ENCODE measurements around the gene RHOBTB3.
"Not testable (repeated sequence)": the region's sequence is repeated elsewhere in the genome, so short reads cannot be mapped to it uniquely, and the experiment has no call there.

Gene RHOBTB3

GRCh38 chr5:95804736-95805539 lies 73.8 kb downstream of the RHOBTB3 start:
- no peak for DNase-seq

GRCh38 chr5:95806687-95807086 lies 75.6 kb downstream of the RHOBTB3 start:
- no peak for DNase-seq

GRCh38 chr5:95808013-95808685 lies 77.0 kb downstream of the RHOBTB3 start:
- no peak for DNase-seq

- peak; percentile 9 to 57 (median 38) for DNase-seq
These were observed 77.7 kb downstream of the RHOBTB3 start for GRCh38 chr5:95808686-95809413.

GRCh38 chr5:95809414-95809960 lies 78.4 kb downstream of the RHOBTB3 start:
- DNase-seq, result no peak

GRCh38 chr5:95810305-95811125 lies 79.4 kb downstream of the RHOBTB3 start:
- no peak for DNase-seq

GRCh38 chr5:95811126-95811423 lies 79.9 kb downstream of the RHOBTB3 start:
- DNase-seq, result not testable (repeated sequence)

- DNase-seq, result not testable (repeated sequence)
These were observed 80.4 kb downstream of the RHOBTB3 start for GRCh38 chr5:95811461-95812073.

GRCh38 chr5:95812074-95812471 lies 80.9 kb downstream of the RHOBTB3 start:
- DNase-seq, result peak in 1 of 4 experiments; percentile 2

GRCh38 chr5:95813035-95813434 lies 81.9 kb downstream of the RHOBTB3 start:
- not testable (repeated sequence) for DNase-seq

GRCh38 chr5:95815155-95815729 lies 84.1 kb downstream of the RHOBTB3 start:
- no peak for DNase-seq

GRCh38 chr5:95816341-95816740 lies 85.2 kb downstream of the RHOBTB3 start:
- DNase-seq, result no peak

- no peak for DNase-seq
These were observed 85.6 kb downstream of the RHOBTB3 start for GRCh38 chr5:95816776-95817175.

- peak in 3 of 4 experiments; percentile 8 to 49 (median 21) for DNase-seq
These were observed 86.3 kb downstream of the RHOBTB3 start for GRCh38 chr5:95817430-95817829.

- DNase-seq, result peak in 1 of 4 experiments; percentile 6
These were observed 87.3 kb downstream of the RHOBTB3 start for GRCh38 chr5:95818181-95819147.

GRCh38 chr5:95821110-95822021 lies 90.2 kb downstream of the RHOBTB3 start:
- DNase-seq, result no peak

GRCh38 chr5:95822043-95822541 lies 91.0 kb downstream of the RHOBTB3 start:
- no peak for DNase-seq

GRCh38 chr5:95822542-95823181 lies 91.5 kb downstream of the RHOBTB3 start, which contains the start of gene GLRX:
TSS of gene GLRX (minus strand) at chr5:95822726. CDS start at chr5:95822662, 64 bp downstream.
- DNase-seq, result peak; percentile 6 to 12 (median 8)

All from activated CD4-positive, CD25-positive, alpha-beta regulatory T cell (primary cell).